ENCODE results near the gene KDF1. TPM values are rescaled to one million over a fixed set of nuclear protein-coding genes. Genes with fewer than 3 reads are reported as not detected.

Gene KDF1
- total and polyA plus RNA-seq, 2 of the 13 experiments (the other 11 are each of a cell fraction or from before 2014, with no cell fraction given) = 1.9 to 4.9 TPM

DNA sequence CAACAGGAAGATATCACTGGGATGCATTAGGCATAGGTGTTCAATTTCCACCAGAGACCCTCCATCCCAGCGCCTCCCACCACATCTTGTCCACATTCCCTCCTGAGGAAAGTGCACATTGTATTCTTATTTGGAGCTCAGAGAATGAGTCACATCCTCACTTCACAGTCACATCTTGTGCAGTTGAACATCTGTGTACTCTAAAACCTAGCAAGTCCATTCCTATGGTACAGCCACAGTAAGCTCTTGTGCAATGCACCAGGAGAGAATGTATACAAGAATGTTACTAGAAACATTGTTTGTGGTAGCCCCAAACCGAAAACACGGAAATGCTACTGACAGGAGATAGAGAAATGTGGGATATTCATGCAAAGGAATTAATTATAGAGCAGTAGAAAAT, 1.6 kb upstream of the KDF1 start (continued):
- TF ChIP-seq MEIS2 (CRISPR knock-in tag; IDR thresholded peaks at IDR 0.05) (0 out of 2 replicates have a peak, but pooled peaks have one; percentile 16), ELF3 (CRISPR knock-in tag; IDR thresholded peaks at IDR 0.05) (peak; percentile 96), CEBPB (IDR thresholded peaks at IDR 0.05; ENCODE audit: borderline replicate concordance, low read depth, low read length) (peak; percentile 98), MLLT10 (CRISPR knock-in tag; IDR thresholded peaks at IDR 0.05) (no peak), ARNT (IDR thresholded peaks at IDR 0.05) (no peak), ZNF296 (CRISPR knock-in tag; conservative IDR thresholded peaks at IDR 0.05) (no peak), ZNF556 (CRISPR knock-in tag; IDR thresholded peaks at IDR 0.05; ENCODE audit: borderline replicate concordance) (no peak), MEF2D (CRISPR knock-in tag; IDR thresholded peaks at IDR 0.05) (peak; percentile 85), RCOR2 (CRISPR knock-in tag; IDR thresholded peaks at IDR 0.05) (peak; percentile 69; the same call in 1 of the 2 replicates), LCORL (IDR thresholded peaks at IDR 0.05) (peak; percentile 49), LCORL (CRISPR knock-in tag; IDR thresholded peaks at IDR 0.05) (peak; percentile 77; the same call in 1 of the 2 replicates), JUNB (CRISPR knock-in tag; IDR thresholded peaks at IDR 0.05; ENCODE audit: borderline replicate concordance) (peak; percentile 75; the same call in 1 of the 2 replicates), TCF7 (IDR thresholded peaks at IDR 0.05; ENCODE audit: low read depth) (no peak), RFXANK (CRISPR knock-in tag; IDR thresholded peaks at IDR 0.05) (no peak), SMYD3 (CRISPR knock-in tag; IDR thresholded peaks at IDR 0.05) (peak; percentile 57; the same call in 1 of the 2 replicates), HDAC2 (CRISPR knock-in tag; IDR thresholded peaks at IDR 0.05) (peak; percentile 77), TBX2 (CRISPR knock-in tag; IDR thresholded peaks at IDR 0.05; ENCODE audit: borderline replicate concordance) (peak; percentile 35; the same call in 1 of the 2 replicates), BCL6 (CRISPR knock-in tag; IDR thresholded peaks at IDR 0.05) (peak; percentile 93), SNAPC2 (CRISPR knock-in tag; IDR thresholded peaks at IDR 0.05) (peak; percentile 53; the same call in 1 of the 2 replicates), MXI1 (IDR thresholded peaks at IDR 0.05; ENCODE audit: borderline replicate concordance, low read depth, low read length) (peak; percentile 33; the same call in 1 of the 3 replicates), FOXA3 (CRISPR knock-in tag; IDR thresholded peaks at IDR 0.05) (peak; percentile 88), JUN (CRISPR knock-in tag; IDR thresholded peaks at IDR 0.05) (0 out of 2 replicates have a peak, but pooled peaks have one; percentile 9), ZNF33B (CRISPR knock-in tag; IDR thresholded peaks at IDR 0.05) (no peak), PPARG (CRISPR knock-in tag; conservative IDR thresholded peaks at IDR 0.05) (peak; percentile 56; the same call in 1 of the 2 replicates), ZKSCAN8 (CRISPR knock-in tag; IDR thresholded peaks at IDR 0.05; ENCODE audit: borderline replicate concordance) (peak; percentile 86)
- TF ChIP-seq, protein P1, sequence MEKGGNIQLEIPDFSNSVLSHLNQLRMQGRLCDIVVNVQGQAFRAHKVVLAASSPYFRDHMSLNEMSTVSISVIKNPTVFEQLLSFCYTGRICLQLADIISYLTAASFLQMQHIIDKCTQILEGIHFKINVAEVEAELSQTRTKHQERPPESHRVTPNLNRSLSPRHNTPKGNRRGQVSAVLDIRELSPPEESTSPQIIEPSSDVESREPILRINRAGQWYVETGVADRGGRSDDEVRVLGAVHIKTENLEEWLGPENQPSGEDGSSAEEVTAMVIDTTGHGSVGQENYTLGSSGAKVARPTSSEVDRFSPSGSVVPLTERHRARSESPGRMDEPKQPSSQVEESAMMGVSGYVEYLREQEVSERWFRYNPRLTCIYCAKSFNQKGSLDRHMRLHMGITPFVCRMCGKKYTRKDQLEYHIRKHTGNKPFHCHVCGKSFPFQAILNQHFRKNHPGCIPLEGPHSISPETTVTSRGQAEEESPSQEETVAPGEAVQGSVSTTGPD (CRISPR knock-in tag; IDR thresholded peaks at IDR 0.05) = peak; percentile 46; the same call in 1 of the 2 replicates
- TF ChIP-seq, protein P2, sequence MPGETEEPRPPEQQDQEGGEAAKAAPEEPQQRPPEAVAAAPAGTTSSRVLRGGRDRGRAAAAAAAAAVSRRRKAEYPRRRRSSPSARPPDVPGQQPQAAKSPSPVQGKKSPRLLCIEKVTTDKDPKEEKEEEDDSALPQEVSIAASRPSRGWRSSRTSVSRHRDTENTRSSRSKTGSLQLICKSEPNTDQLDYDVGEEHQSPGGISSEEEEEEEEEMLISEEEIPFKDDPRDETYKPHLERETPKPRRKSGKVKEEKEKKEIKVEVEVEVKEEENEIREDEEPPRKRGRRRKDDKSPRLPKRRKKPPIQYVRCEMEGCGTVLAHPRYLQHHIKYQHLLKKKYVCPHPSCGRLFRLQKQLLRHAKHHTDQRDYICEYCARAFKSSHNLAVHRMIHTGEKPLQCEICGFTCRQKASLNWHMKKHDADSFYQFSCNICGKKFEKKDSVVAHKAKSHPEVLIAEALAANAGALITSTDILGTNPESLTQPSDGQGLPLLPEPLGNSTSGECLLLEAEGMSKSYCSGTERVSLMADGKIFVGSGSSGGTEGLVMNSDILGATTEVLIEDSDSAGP (CRISPR knock-in tag; IDR thresholded peaks at IDR 0.05; ENCODE audit: borderline replicate concordance) = no peak
- TF ChIP-seq, protein P3, sequence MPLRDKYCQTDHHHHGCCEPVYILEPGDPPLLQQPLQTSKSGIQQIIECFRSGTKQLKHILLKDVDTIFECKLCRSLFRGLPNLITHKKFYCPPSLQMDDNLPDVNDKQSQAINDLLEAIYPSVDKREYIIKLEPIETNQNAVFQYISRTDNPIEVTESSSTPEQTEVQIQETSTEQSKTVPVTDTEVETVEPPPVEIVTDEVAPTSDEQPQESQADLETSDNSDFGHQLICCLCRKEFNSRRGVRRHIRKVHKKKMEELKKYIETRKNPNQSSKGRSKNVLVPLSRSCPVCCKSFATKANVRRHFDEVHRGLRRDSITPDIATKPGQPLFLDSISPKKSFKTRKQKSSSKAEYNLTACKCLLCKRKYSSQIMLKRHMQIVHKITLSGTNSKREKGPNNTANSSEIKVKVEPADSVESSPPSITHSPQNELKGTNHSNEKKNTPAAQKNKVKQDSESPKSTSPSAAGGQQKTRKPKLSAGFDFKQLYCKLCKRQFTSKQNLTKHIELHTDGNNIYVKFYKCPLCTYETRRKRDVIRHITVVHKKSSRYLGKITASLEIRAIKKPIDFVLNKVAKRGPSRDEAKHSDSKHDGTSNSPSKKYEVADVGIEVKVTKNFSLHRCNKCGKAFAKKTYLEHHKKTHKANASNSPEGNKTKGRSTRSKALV (CRISPR knock-in tag; IDR thresholded peaks at IDR 0.05) = peak; percentile 56; the same call in 1 of the 2 replicates
